H1 (cell line): ENCODE data around the gene CCDC78.

Source experiments
- E2F6 ChIP-seq: IDR thresholded peaks from 2 replicates; pipeline ENCODE4 v1.6.1; 2012; ENCODE audit warnings: inconsistent platforms
- POLR2A ChIP-seq, 2 experiments: IDR thresholded peaks; 1 replicate in 1 of 2; 2 replicates in 1 of 2; pipeline ENCODE4 v1.6.1; 2011; ENCODE audit warnings: low read depth in 2 of 2, low read length in 2 of 2, mild to moderate bottlenecking in 2 of 2; ENCODE audit errors: control extremely low read depth in 1 of 2
- RFX5 ChIP-seq: IDR thresholded peaks from 2 replicates; pipeline ENCODE4 v1.6.1; 2011; ENCODE audit warnings: low read depth, low read length, improper control_type of control experiment, borderline replicate concordance
- SIN3A ChIP-seq, 2 experiments: IDR thresholded peaks in 1 of 2; conservative IDR thresholded peaks in 1 of 2; 2 replicates each; pipeline ENCODE4 v1.6.1; 2011 to 2012; ENCODE audit warnings: low read length in 2 of 2, improper control_type of control experiment in 1 of 2, low read depth in 1 of 2, mild to moderate bottlenecking in 1 of 2

DNA sequence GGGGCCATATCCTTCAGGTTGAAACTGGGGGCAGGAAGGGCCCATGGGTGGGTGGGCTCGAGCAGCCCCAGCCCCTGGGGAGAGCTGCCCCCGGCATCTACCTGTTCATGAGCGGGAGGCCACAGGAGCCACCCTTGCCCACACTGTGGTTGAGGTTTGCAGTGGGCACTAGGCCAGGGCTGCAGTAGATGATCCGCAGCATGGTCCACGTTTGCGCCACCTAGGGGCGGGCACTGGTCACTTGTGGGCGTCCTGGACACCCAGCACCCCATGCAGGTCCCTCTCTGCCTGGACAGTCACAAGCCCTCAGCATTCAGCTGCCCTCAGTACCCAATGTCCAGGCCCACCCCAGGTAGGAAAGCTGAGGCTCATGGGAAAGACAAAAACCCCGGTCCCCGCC is 40.3 kb downstream of the CCDC78 start:
- no peak for TF ChIP-seq SIN3A (conservative IDR thresholded peaks at IDR 0.05 in 1 of 2, IDR thresholded peaks at IDR 0.05 in 1 of 2; ENCODE audit: low read depth in 1 of 2, low read length in 2 of 2)
- no peak for TF ChIP-seq E2F6
- TF ChIP-seq RFX5, result no peak
- no peak for TF ChIP-seq POLR2A (IDR thresholded peaks at IDR 0.05; ENCODE audit: control extremely low read depth in 1 of 2, low read depth in 2 of 2, low read length in 2 of 2)
